WERI-Rb-1 (cell line): ENCODE measurements around the gene PACS1.
A peak's percentile ranks its signal among the peaks of the same experiment; 100 is the strongest.
"Not testable (repeated sequence)": the region's sequence is repeated elsewhere in the genome, so short reads cannot be mapped to it uniquely, and the experiment has no call there.

ENCODE experiments used
- DNase-seq: peaks from one replicate; pipeline ENCODE4 v3.0.0-alpha.2; 2020
- H3K27ac ChIP-seq: fragments of 250-450 bp; sonication (Bioruptor Pico); 2 replicates; pipeline ENCODE4 v1.5.1; 2020; ENCODE audit warnings: mild to moderate bottlenecking, moderate library complexity
- H3K27me3 ChIP-seq: fragments of 250-450 bp; sonication (Bioruptor Pico); 2 replicates; pipeline ENCODE4 v1.5.1; 2021; ENCODE audit warnings: mild to moderate bottlenecking, low read depth, moderate library complexity; ENCODE audit not compliant: insufficient read depth, severe bottlenecking
- H3K36me3 ChIP-seq: fragments of 250-450 bp; sonication (Bioruptor Pico); 2 replicates; pipeline ENCODE4 v1.5.1; 2020; ENCODE audit warnings: mild to moderate bottlenecking, moderate library complexity
- H3K4me3 ChIP-seq: 2 replicates; pipeline ENCODE4 v1.5.1; 2011; ENCODE audit warnings: low read depth, mild to moderate bottlenecking, control low read depth, low read length
- H3K9me3 ChIP-seq: fragments of 250-450 bp; sonication (Bioruptor Pico); 2 replicates; pipeline ENCODE4 v1.5.1; 2021; ENCODE audit warnings: mild to moderate bottlenecking, moderate library complexity; ENCODE audit not compliant: severe bottlenecking
- CTCF ChIP-seq: IDR thresholded peaks from 2 replicates; pipeline ENCODE4 v1.5.1; 2011; ENCODE audit warnings: low read depth, mild to moderate bottlenecking, control low read depth, inconsistent platforms, low read length

PACS1 gene

GRCh38 chr11:66069715-66070603 is at the start of gene PACS1:
TSS of gene PACS1 (plus strand) at chr11:66070272. CDS start at chr11:66070487, 215 bp downstream.
- Histone ChIP-seq H3K36me3 (peaks cover 62% of the 10 kb centered on the region), H3K9me3 (no peaks in the 10 kb centered on the region)
- DNase-seq: peak; percentile 81

GRCh38 chr11:66020618-66021357 is 49.3 kb upstream of the PACS1 start:
- Histone ChIP-seq H3K27ac (no peak overlapping the region), H3K27me3 (no peaks in the 10 kb centered on the region), H3K36me3 (no peaks in the 10 kb centered on the region), H3K9me3 (no peaks in the 10 kb centered on the region), H3K4me3 (no peak overlapping the region)
- TF ChIP-seq CTCF: no peak
- DNase-seq: no peak

More at GRCh38 chr11:66069715-66070603, at the start of gene PACS1:
- Histone ChIP-seq H3K27me3 (no peaks in the 10 kb centered on the region), H3K27ac (peak within 1 kb of the TSS; percentile 92), H3K4me3 (peak within 1 kb of the TSS; percentile 78)
- no peak for TF ChIP-seq CTCF

GRCh38 chr11:66022401-66023185 is 47.5 kb upstream of the PACS1 start:
- Histone ChIP-seq H3K9me3 (no peaks in the 10 kb centered on the region), H3K27me3 (no peaks in the 10 kb centered on the region), H3K4me3 (peak overlapping the region; percentile 14), H3K27ac (no peak overlapping the region), H3K36me3 (no peaks in the 10 kb centered on the region)
- TF ChIP-seq CTCF: peak; percentile 92
- DNase-seq: peak; percentile 78

- DNase-seq, H3K36me3 ChIP-seq, H3K9me3 ChIP-seq, H3K27me3 ChIP-seq, H3K27ac ChIP-seq, H3K4me3 ChIP-seq: not testable (repeated sequence)
Measured at GRCh38 chr11:66023186-66023440, 47.0 kb upstream of the PACS1 start.

- Histone ChIP-seq H3K36me3 (no peaks in the 10 kb centered on the region), H3K9me3 (no peaks in the 10 kb centered on the region), H3K27me3 (no peaks in the 10 kb centered on the region), H3K4me3 (no peak within 1 kb of the TSS), H3K27ac (no peak within 1 kb of the TSS)
- no peak for DNase-seq
- TF ChIP-seq CTCF: no peak
Measured at GRCh38 chr11:66026017-66026529, 44.0 kb upstream of the PACS1 start, which contains the start of gene CATSPER1. TSS of gene CATSPER1 (minus strand) at chr11:66026479. CDS start at chr11:66026379, 100 bp downstream.
